Breast epithelium (tissue), 4 donors: ENCODE data around the gene SCD5. TPM values are rescaled to one million over a fixed set of nuclear protein-coding genes. Genes with fewer than 3 reads are reported as not detected.

Source experiments
- DNase-seq, 2 donors: peaks; one replicate each; pipeline ENCODE4 v3.0.0-alpha.2; 2019; ENCODE audit warnings: low spot score in 2 of 2
- H3K27ac ChIP-seq, 2 donors: fragments of 200-600 bp; sonication (generic) in 1 of 2; one replicate each; pipeline ENCODE4 v1.5.1; 2016 to 2019; ENCODE audit warnings: mild to moderate bottlenecking in 1 of 2
- H3K27me3 ChIP-seq, 2 donors: fragments of 200-600 bp; sonication (generic) in 1 of 2; one replicate each; pipeline versions ENCODE4 v1.5.1 to v1.6.0; 2017 to 2019; ENCODE audit warnings: control low read depth in 1 of 2, mild to moderate bottlenecking in 1 of 2
- H3K36me3 ChIP-seq: fragments of 200-600 bp; one replicate; pipeline ENCODE4 v1.5.1; 2019
- H3K4me1 ChIP-seq, 2 donors: fragments of 200-600 bp; sonication (generic); one replicate each; pipeline ENCODE4 v1.5.1; 2016 to 2019; ENCODE audit warnings: control low read depth in 1 of 2
- H3K4me3 ChIP-seq, 3 donors: fragments of 200-600 bp; sonication (generic); 1 replicate in 2 of 3; 2 replicates in 1 of 3; pipeline ENCODE4 v1.5.1; 2016 to 2019; ENCODE audit warnings: mild to moderate bottlenecking in 3 of 3, moderate library complexity in 2 of 3
- H3K9me3 ChIP-seq, 2 donors: fragments of 200-600 bp; sonication (generic) in 1 of 2; one replicate each; pipeline ENCODE4 v1.5.1; 2016 to 2019; ENCODE audit warnings: control low read depth in 1 of 2
- POLR2A ChIP-seq: fragments of 450-650 bp; IDR thresholded peaks from one replicate; pipeline ENCODE4 v1.6.1; 2016; ENCODE audit warnings: antibody characterized with exemption, mild to moderate bottlenecking, moderate library complexity
- POLR2AphosphoS5 ChIP-seq, 3 donors: sonication (generic); formaldehyde crosslinking; IDR thresholded peaks; one replicate each; pipeline ENCODE4 v1.6.1; 2017; ENCODE audit warnings: antibody characterized with exemption in 3 of 3
- intact Hi-C: fragments of 100-400 bp; cut with DNase I; formaldehyde crosslinking; loops from one replicate; pipeline ENCODE4 v1.15.1; 2023; ENCODE audit warnings: low total_unique reads
- total RNA-seq, 3 donors: library from RNA; depleted of rRNA; stranded (reverse); fragments of >200 nt; gene quantifications; one replicate each; pipeline ENCODE4 v1.1.0, GENCODE V29; 2016
- TF ChIP-seq, protein P1 (sequence below), 3 donors: fragments of 450-650 bp; IDR thresholded peaks; one replicate each; pipeline ENCODE4 v1.5.1; 2016 to 2017; ENCODE audit warnings: antibody characterized with exemption in 3 of 3, mild to moderate bottlenecking in 3 of 3, moderate library complexity in 3 of 3

SCD5 gene
- total RNA-seq, 3 donors from 2014 or later = 9.8 to 17.0 (median 14.7) TPM

DNA sequence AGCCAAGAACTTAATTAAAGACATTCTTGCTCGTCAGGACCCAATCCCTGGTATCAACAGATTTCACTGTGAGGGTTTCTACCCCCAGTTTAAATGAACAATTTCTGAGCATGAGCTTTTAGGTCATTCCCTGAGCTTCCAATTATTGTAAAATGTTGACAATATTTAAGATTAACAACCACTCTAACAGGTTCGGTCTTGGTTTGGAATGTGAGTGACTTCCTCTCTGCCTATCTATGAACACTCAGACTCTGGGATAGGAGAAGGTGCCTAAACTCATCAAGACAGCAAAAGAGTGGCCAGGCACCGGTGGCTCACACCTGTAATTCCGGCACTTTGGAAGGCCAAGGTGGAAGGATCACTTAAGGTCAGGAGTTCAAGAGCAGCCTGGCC lies 153.9 kb downstream of the SCD5 start:
- intact Hi-C loops = no loop called here
- DNase-seq = no peak
- no peaks in the 10 kb centered on the region for H3K4me1 ChIP-seq
- no peak for TF ChIP-seq POLR2A
- TF ChIP-seq, protein P1, sequence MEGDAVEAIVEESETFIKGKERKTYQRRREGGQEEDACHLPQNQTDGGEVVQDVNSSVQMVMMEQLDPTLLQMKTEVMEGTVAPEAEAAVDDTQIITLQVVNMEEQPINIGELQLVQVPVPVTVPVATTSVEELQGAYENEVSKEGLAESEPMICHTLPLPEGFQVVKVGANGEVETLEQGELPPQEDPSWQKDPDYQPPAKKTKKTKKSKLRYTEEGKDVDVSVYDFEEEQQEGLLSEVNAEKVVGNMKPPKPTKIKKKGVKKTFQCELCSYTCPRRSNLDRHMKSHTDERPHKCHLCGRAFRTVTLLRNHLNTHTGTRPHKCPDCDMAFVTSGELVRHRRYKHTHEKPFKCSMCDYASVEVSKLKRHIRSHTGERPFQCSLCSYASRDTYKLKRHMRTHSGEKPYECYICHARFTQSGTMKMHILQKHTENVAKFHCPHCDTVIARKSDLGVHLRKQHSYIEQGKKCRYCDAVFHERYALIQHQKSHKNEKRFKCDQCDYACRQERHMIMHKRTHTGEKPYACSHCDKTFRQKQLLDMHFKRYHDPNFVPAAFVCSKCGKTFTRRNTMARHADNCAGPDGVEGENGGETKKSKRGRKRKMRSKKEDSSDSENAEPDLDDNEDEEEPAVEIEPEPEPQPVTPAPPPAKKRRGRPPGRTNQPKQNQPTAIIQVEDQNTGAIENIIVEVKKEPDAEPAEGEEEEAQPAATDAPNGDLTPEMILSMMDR (IDR thresholded peaks at IDR 0.05) = no peak
- no peak for TF ChIP-seq POLR2AphosphoS5 (IDR thresholded peaks at IDR 0.05)
- no peaks in the 10 kb centered on the region for H3K9me3 ChIP-seq
- H3K4me3 ChIP-seq = no peak overlapping the region
- no peak overlapping the region for H3K27ac ChIP-seq
- H3K27me3 ChIP-seq = no peaks in the 10 kb centered on the region
- H3K36me3 ChIP-seq = no peaks in the 10 kb centered on the region

DNA sequence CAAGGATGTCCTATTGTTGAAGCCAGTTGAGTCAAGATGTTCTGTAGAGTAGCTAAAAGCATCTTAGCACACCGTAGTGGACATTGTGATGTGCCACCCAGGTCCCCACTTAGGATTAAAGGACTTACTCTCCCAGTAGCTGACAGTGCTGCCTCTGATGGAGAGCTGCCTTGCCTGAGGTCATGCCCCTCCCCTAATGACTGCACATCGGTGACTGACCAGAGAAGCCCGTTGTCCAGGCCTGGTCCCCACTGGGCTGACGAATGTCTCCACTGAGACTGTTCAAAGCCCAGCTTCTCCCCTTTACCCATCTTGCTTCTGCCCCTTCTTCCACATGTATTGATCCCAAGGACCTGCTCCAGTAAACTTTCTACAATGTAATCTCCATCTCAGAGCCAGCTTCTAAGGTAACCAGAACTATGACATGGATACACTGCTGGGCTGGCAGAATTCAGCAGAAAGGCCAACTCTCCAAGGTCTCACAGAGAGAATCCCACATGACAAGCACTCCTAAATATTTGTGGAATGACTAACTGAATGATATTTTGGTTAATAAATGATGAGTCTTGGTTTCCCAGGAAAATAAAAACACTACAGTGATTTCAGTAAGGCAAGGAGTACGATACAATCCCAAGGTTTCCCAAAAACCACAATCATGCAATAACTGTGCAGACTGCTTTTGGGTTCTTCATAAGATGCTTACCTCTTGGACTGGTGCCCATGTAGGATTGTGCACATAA lies 154.4 kb downstream of the SCD5 start:
- H3K4me1 ChIP-seq = no peaks in the 10 kb centered on the region
- intact Hi-C loops = no loop called here
- H3K36me3 ChIP-seq = no peaks in the 10 kb centered on the region
- H3K27me3 ChIP-seq = no peaks in the 10 kb centered on the region
- TF ChIP-seq POLR2AphosphoS5 (IDR thresholded peaks at IDR 0.05) (no peak), POLR2A (no peak)
- TF ChIP-seq, protein P1 (IDR thresholded peaks at IDR 0.05) = no peak
- no peak overlapping the region for H3K4me3 ChIP-seq
- H3K27ac ChIP-seq = no peak overlapping the region
- DNase-seq = no peak
- no peaks in the 10 kb centered on the region for H3K9me3 ChIP-seq

DNA sequence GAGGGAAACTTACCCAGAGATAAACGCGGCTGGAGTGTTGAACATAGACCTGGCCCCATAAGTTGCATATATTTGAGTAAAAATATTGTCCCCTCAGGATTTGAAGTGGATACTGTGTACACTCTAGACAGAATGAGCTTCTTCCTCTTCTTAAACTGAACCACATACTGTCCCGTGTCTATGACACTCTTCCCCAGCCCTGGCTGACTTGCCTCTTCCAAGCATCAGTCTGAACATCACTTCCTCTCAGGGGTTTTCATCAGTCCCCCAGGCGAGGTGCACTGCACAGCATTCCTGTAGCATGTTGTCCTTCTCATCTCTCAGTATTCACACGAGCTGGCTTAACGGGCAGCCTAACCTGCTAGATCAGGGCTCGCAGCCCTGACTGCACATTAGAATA lies 156.3 kb downstream of the SCD5 start:
- no peak for DNase-seq
- Histone ChIP-seq H3K4me3 (no peak overlapping the region), H3K9me3 (no peaks in the 10 kb centered on the region), H3K27ac (no peak overlapping the region), H3K27me3 (no peaks in the 10 kb centered on the region), H3K36me3 (no peaks in the 10 kb centered on the region), H3K4me1 (no peaks in the 10 kb centered on the region)
- no peak for TF ChIP-seq POLR2AphosphoS5 (IDR thresholded peaks at IDR 0.05)
- TF ChIP-seq, protein P1 (IDR thresholded peaks at IDR 0.05) = no peak
- no peak for TF ChIP-seq POLR2A
- intact Hi-C loops = no loop called here

DNA sequence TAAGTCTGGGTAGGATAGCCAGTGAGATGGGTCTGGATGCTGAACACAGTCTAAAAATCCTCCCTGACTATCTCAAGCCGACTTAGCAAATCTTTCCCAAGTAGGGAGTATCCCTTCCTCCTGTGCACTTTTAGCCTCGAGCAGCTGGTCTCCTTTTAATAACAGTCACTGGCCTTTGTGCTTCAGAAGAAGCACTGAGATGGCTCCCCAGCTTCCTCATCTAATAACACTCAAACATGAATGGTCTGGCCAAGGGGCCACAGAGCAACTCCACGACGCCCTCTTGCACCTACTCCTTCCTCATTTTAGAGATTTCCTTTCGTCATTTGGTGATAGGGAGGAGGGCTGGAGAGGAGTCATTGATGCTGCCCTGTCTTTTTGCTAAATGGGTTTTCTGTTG lies 158.1 kb downstream of the SCD5 start:
- TF ChIP-seq, protein P1 (IDR thresholded peaks at IDR 0.05) = no peak
- TF ChIP-seq POLR2AphosphoS5 (IDR thresholded peaks at IDR 0.05) = no peak
- TF ChIP-seq POLR2A = no peak
- Histone ChIP-seq H3K4me1 (no peaks in the 10 kb centered on the region), H3K36me3 (no peaks in the 10 kb centered on the region), H3K4me3 (no peak overlapping the region), H3K27ac (no peak overlapping the region), H3K27me3 (no peaks in the 10 kb centered on the region), H3K9me3 (no peaks in the 10 kb centered on the region)
- intact Hi-C loops = no loop called here
- no peak for DNase-seq

DNA sequence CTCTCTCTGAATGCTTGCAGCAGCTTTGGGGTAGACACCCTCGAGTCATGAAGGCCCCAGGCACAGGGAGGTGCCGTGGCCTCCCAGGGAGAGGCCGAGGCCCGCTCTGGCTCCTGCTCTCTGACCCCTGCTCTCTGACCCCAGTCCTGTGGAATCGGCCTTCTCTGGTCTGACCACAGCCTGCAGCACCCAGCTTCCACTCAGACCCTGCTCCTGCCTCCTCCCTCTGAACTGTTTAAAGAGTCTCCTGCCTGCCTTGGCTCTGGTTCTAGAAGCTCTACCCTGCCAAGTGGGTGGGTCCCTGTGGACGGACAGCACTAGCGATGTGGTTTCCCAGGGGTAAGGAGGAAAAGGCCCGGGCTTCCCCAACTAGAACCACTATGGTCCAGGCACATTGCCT lies 158.6 kb downstream of the SCD5 start:
- H3K4me3 ChIP-seq = no peak overlapping the region
- no peak for DNase-seq
- no peaks in the 10 kb centered on the region for H3K27me3 ChIP-seq
- H3K36me3 ChIP-seq = no peaks in the 10 kb centered on the region
- H3K4me1 ChIP-seq = no peaks in the 10 kb centered on the region
- intact Hi-C loops = no loop called here
- H3K27ac ChIP-seq = no peak overlapping the region
- no peak for TF ChIP-seq POLR2A
- TF ChIP-seq, protein P1 (IDR thresholded peaks at IDR 0.05) = no peak
- TF ChIP-seq POLR2AphosphoS5 (IDR thresholded peaks at IDR 0.05) = no peak
- H3K9me3 ChIP-seq = no peaks in the 10 kb centered on the region
